Thoracic aorta (tissue), 2 donors: ENCODE data around the gene MICAL3. TPM values are rescaled to one million over a fixed set of nuclear protein-coding genes. Genes with fewer than 3 reads are reported as not detected.

Experiments
- ATAC-seq: fragments of 150-250 bp; one replicate; pipeline ENCODE4 v1.8.0; 2017; ENCODE audit warnings: low read depth; ENCODE audit not compliant: insufficient number of reproducible peaks, low FRiP score
- DNase-seq: peaks from one replicate; pipeline ENCODE4 v3.0.0-alpha.2; 2020; ENCODE audit warnings: low spot score
- H3K27ac ChIP-seq, 2 donors: fragments of 200-600 bp; sonication (generic); 1 replicate in 1 of 2; 2 replicates in 1 of 2; pipeline ENCODE4 v1.5.1; 2016; ENCODE audit warnings: mild to moderate bottlenecking in 2 of 2, moderate library complexity in 2 of 2
- H3K27me3 ChIP-seq: fragments of 200-600 bp; sonication (generic); replicated peaks from 2 replicates; pipeline ENCODE4 v1.6.0; 2016; ENCODE audit warnings: mild to moderate bottlenecking; ENCODE audit not compliant: insufficient read depth
- H3K36me3 ChIP-seq: fragments of 200-600 bp; sonication (generic); one replicate; pipeline ENCODE4 v1.5.1; 2016
- H3K4me1 ChIP-seq, 2 donors: fragments of 200-600 bp; sonication (generic); 1 replicate in 1 of 2; 2 replicates in 1 of 2; pipeline versions ENCODE4 v1.5.1 to v1.6.0; 2016; ENCODE audit warnings: low read depth in 2 of 2, mild to moderate bottlenecking in 1 of 2; ENCODE audit not compliant: control insufficient read depth in 1 of 2
- H3K4me3 ChIP-seq: fragments of 200-600 bp; sonication (generic); 2 replicates; pipeline ENCODE4 v1.5.1; 2016; ENCODE audit warnings: mild to moderate bottlenecking
- H3K9me3 ChIP-seq: fragments of 200-600 bp; sonication (generic); 2 replicates; pipeline ENCODE4 v1.5.1; 2016
- total RNA-seq, 2 donors: library from RNA; depleted of rRNA; stranded (reverse); fragments of >200 nt; gene quantifications; one replicate each; pipeline versions ENCODE4 v1.1.0 to v1.2.3, GENCODE V29; 2016
- TF ChIP-seq, protein P1 (sequence below): fragments of 200-600 bp; sonication (generic); IDR thresholded peaks from one replicate; pipeline ENCODE4 v1.5.1; 2019; ENCODE audit warnings: antibody characterized with exemption

Gene MICAL3
- total RNA-seq, 2 donors from 2014 or later, result 45.2 to 78.0 TPM

DNA sequence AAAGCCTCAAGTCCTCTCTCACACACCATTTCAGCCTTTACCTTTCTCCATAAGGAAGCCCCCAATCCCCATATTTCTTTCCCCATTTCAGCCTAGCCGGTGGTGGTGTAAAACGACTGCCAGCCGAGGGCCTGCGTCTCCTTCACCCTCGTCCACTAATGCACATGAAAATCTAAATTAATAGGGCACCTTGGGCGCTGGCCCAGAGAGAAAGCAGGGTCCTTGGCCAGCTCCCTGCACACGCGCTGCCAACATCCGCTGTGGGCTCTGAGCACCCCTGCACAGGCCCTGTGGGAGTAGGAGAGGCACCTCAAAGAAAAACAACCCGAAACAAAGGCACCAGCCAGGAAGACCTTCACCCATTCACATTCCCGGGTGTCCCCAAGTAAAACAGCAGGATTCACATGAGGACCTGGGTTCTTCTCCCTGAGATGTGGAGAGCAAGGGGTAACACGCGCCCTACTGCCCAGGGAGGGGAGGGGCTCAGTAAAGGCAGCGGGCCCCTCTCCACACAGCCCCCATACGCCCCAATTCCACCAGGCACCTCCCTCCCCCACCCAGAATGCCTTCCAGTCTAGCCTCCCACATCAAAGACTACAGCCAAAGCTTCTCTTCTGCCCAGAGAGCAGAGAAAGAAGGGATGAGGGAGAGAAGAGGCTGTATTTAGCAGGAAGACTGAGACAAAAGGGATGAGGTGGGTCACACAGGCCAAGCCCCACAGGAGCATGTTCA lies 79.0 kb downstream of the MICAL3 start:
- no peaks in the 10 kb centered on the region for H3K36me3 ChIP-seq
- peak overlapping the region; percentile 8 for H3K4me3 ChIP-seq
- H3K27me3 ChIP-seq, result no peaks in the 10 kb centered on the region
- peaks cover 32 to 65% of the 10 kb centered on the region in 2 donors for H3K4me1 ChIP-seq
- no peak for ATAC-seq
- H3K9me3 ChIP-seq, result no peaks in the 10 kb centered on the region
- H3K27ac ChIP-seq, result peak overlapping the region in 1 of 2 donors; percentile 53
- no peak for DNase-seq
- TF ChIP-seq, protein P1, sequence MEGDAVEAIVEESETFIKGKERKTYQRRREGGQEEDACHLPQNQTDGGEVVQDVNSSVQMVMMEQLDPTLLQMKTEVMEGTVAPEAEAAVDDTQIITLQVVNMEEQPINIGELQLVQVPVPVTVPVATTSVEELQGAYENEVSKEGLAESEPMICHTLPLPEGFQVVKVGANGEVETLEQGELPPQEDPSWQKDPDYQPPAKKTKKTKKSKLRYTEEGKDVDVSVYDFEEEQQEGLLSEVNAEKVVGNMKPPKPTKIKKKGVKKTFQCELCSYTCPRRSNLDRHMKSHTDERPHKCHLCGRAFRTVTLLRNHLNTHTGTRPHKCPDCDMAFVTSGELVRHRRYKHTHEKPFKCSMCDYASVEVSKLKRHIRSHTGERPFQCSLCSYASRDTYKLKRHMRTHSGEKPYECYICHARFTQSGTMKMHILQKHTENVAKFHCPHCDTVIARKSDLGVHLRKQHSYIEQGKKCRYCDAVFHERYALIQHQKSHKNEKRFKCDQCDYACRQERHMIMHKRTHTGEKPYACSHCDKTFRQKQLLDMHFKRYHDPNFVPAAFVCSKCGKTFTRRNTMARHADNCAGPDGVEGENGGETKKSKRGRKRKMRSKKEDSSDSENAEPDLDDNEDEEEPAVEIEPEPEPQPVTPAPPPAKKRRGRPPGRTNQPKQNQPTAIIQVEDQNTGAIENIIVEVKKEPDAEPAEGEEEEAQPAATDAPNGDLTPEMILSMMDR, result no peak

DNA sequence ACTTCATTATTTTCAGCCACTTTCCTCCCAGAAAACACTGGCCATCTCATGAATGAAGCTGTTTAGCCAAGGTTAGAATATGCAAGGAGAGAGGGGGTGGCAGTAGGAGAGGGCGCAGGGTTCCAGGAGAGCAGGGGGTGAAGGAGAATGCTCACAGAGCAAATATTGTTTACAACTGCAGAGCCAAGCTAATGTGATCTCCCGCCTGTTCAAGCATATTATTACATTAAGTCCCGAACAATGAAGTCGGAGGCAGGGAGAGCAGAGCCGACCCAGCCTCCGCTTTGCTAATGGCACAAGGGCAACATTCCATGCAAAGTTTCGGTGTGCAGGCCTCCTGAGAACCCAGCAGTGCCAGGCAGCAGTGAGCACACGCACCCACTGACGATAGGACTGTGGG lies 80.1 kb downstream of the MICAL3 start:
- peak overlapping the region; percentile 27 for H3K4me3 ChIP-seq
- H3K27ac ChIP-seq, result peak overlapping the region; percentile 3 to 19
- H3K27me3 ChIP-seq, result no peaks in the 10 kb centered on the region
- no peaks in the 10 kb centered on the region for H3K9me3 ChIP-seq
- no peaks in the 10 kb centered on the region for H3K36me3 ChIP-seq
- TF ChIP-seq, protein P1, result no peak
- ATAC-seq (no peak), DNase-seq (no peak)
- peaks cover 32 to 65% of the 10 kb centered on the region in 2 donors for H3K4me1 ChIP-seq

DNA sequence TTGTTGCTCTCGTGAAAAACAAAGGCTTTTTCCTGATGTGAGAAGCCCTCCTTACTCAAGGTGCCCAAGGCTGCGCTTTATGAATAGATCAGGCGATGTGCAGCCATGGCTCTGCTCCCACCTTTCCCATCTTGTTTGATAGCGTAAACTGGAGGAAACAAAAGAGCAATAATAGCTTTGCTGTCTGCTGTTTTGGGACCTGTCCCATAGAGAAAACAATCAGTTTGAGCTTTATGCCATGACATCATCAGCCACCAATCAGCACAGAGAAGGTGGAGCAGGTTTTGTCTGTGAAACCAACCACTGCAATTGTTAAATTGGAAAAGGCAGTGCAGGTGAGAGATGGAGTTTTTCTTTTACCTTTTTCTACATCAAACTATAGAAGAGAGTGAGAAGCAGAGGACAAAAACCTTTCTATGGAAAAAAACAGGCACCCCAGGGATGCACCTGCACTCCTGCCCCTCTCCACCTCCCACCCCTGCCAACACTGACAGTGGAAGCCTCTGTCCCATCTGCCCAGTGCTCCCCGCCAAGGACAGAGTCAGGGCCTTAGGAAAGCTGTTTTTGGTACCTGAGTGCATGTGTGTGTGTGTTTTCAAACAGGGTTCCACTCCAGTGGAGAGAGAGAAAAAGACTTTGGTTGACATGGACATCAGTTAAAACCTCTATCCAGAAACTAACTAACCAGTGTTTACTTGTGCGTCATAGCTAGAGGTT lies 80.7 kb downstream of the MICAL3 start:
- ATAC-seq (no peak), DNase-seq (no peak)
- Histone ChIP-seq H3K36me3 (no peaks in the 10 kb centered on the region), H3K4me1 (peaks cover 33 to 69% of the 10 kb centered on the region in 2 donors), H3K27me3 (no peaks in the 10 kb centered on the region), H3K9me3 (no peaks in the 10 kb centered on the region), H3K27ac (peak overlapping the region in 1 of 2 donors; percentile 19), H3K4me3 (peak overlapping the region; percentile 27)
- TF ChIP-seq, protein P1, result no peak

DNA sequence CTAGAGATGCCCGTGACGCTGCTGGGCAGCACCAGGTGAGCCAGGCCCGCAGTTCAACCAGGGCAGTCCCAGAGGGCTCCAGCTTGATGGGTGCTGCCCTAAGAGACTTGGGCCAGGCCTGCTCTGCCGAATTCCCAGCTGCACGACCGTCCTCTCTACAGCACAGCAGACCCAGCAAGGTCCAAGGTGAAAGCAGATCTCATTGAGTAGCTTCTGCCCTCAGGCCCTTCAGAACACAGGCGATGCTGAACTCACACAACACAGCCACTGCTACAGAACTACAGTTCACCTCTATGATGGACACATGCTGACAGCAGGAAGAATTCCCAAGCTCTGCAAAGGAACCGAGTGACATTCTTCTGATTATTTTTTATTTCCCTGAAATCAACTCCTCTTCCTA lies 81.6 kb downstream of the MICAL3 start:
- Histone ChIP-seq H3K27me3 (no peaks in the 10 kb centered on the region), H3K36me3 (no peaks in the 10 kb centered on the region), H3K27ac (no peak overlapping the region), H3K4me3 (no peak overlapping the region), H3K4me1 (peaks cover 41 to 79% of the 10 kb centered on the region in 2 donors), H3K9me3 (no peaks in the 10 kb centered on the region)
- TF ChIP-seq, protein P1, result no peak
- DNase-seq (no peak), ATAC-seq (no peak)
